PC-3 (cell line): ENCODE results near the gene CORO2A. TPM values are rescaled to one million over a fixed set of nuclear protein-coding genes. Genes with fewer than 3 reads are reported as not detected.

ENCODE experiments used
- ATAC-seq: fragments of 200-7000 bp; cut with Tn5 transposase; 2 replicates; pipeline ENCODE4 v1.9.1; 2020; ENCODE audit warnings: mild to moderate bottlenecking, moderate library complexity
- BruUV-seq: library from RNA; stranded (reverse); fragments of 400-500 nt; replicated peaks from 2 replicates; lab custom pipeline; 2021; lab: Mats Ljungman, UMichigan
- CTCF ChIA-PET: fragments of 300-600 bp; sonication (Branson Sonifier 250); formaldehyde crosslinking; loops from one replicate; lab custom pipeline; 2022; ENCODE audit warnings: antibody characterized with exemption; lab: Charles Lee
- POLR2A ChIA-PET: fragments of 300-600 bp; sonication (Branson Sonifier 250); formaldehyde crosslinking; loops from one replicate; lab custom pipeline; 2022; ENCODE audit warnings: antibody characterized with exemption; ENCODE audit not compliant: unreplicated experiment; lab: Charles Lee
- DNase-seq: peaks from one replicate; pipeline ENCODE4 v3.0.0-alpha.2; 2015
- H2AFZ ChIP-seq: fragments of 300-600 bp; sonication (generic); 2 replicates; pipeline ENCODE4 v1.6.0; 2016; ENCODE audit warnings: antibody characterized with exemption, low read length
- H3F3A ChIP-seq: fragments of 300-600 bp; sonication (generic); one replicate; pipeline ENCODE4 v1.6.0; 2017; ENCODE audit warnings: antibody characterized with exemption, low read length, control low read depth, mild to moderate bottlenecking; ENCODE audit not compliant: unreplicated experiment
- H3K27ac ChIP-seq: fragments of 300-600 bp; sonication (generic); 2 replicates; pipeline ENCODE4 v1.5.1; 2016; ENCODE audit warnings: mild to moderate bottlenecking, low read length
- H3K27me3 ChIP-seq: fragments of 300-600 bp; sonication (generic); 2 replicates; pipeline ENCODE4 v1.6.1; 2016; ENCODE audit warnings: low read length, mixed read lengths
- H3K36me3 ChIP-seq: fragments of 300-600 bp; sonication (generic); 2 replicates; pipeline ENCODE4 v1.6.1; 2016; ENCODE audit warnings: low read depth, mixed run types, low read length, mixed read lengths
- H3K4me1 ChIP-seq: fragments of 300-600 bp; sonication (generic); 2 replicates; pipeline ENCODE4 v1.5.1; 2016; ENCODE audit warnings: low read length; ENCODE audit not compliant: insufficient read depth
- H3K4me2 ChIP-seq: fragments of 300-600 bp; sonication (generic); 2 replicates; pipeline ENCODE4 v1.6.0; 2016; ENCODE audit warnings: low read length
- H3K4me3 ChIP-seq: fragments of 300-600 bp; sonication (generic); 2 replicates; pipeline ENCODE4 v1.5.1; 2016; ENCODE audit warnings: mild to moderate bottlenecking, low read length, mixed read lengths
- H3K79me2 ChIP-seq: fragments of 300-600 bp; sonication (generic); 2 replicates; pipeline ENCODE4 v1.6.1; 2017; ENCODE audit warnings: low read length, mixed read lengths
- H3K9ac ChIP-seq: fragments of 300-600 bp; sonication (generic); 2 replicates; pipeline ENCODE4 v1.6.0; 2016; ENCODE audit warnings: mild to moderate bottlenecking, low read length
- H3K9me2 ChIP-seq: fragments of 300-600 bp; sonication (generic); replicated peaks from 2 replicates; pipeline ENCODE4 v1.6.1; 2016; ENCODE audit warnings: mixed run types, low read length, mixed read lengths
- H3K9me3 ChIP-seq: fragments of 300-600 bp; sonication (generic); 2 replicates; pipeline ENCODE4 v1.6.1; 2016; ENCODE audit warnings: low read length, mixed read lengths
- H4K20me1 ChIP-seq: fragments of 300-600 bp; sonication (generic); 2 replicates; pipeline ENCODE4 v1.6.1; 2016; ENCODE audit warnings: low read length, mixed read lengths
- EZH2 ChIP-seq: fragments of 300-600 bp; sonication (generic); IDR thresholded peaks from one replicate; pipeline ENCODE4 v1.6.1; 2017; ENCODE audit warnings: antibody characterized with exemption, mild to moderate bottlenecking, low read length; ENCODE audit not compliant: unreplicated experiment
- EZH2phosphoT487 ChIP-seq: fragments of 300-600 bp; sonication (generic); IDR thresholded peaks from 2 replicates; pipeline ENCODE4 v1.6.1; 2018; ENCODE audit warnings: mild to moderate bottlenecking, antibody characterized with exemption, low read length, borderline replicate concordance
- intact Hi-C: fragments of 100-400 bp; cut with micrococcal nuclease; formaldehyde crosslinking; loops from 2 replicates; pipeline ENCODE4 v1.9.0; 2023
- total RNA-seq: library from RNA; depleted of rRNA; stranded (reverse); fragments of >200 nt; gene quantifications from 2 replicates; pipeline ENCODE4 v1.2.3, GENCODE V29; 2014
- TF ChIP-seq, protein P1 (sequence below): fragments of 300-600 bp; sonication (generic); conservative IDR thresholded peaks from 2 replicates; pipeline ENCODE4 v1.5.1; 2017; ENCODE audit warnings: antibody characterized with exemption, low read depth, mild to moderate bottlenecking, low read length

The CORO2A gene
- total RNA-seq, 1 experiment from 2014 or later = 2.2 TPM

DNA sequence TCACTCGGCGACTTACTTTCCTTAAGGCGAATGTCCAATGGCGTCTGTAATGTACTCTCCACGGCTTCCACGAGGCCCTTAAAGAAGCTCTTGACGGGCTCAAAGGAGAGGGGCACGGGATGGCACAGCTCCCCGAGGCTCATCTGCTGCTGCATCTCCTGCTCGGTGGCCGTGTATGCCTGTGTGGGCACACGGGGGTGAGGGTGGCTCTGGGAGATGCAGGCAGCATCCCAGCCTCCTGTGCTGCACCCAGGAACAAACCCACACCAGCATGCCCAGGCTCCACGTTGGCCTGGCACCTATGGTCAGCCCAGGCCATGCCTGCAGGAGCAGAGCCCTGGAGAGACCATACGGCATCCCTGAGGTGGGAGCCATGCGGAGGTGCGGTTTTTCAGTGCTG is 97.6 kb downstream of the CORO2A start:
- Histone ChIP-seq H3K79me2 (no peaks in the 10 kb centered on the region), H3K27ac (no peak overlapping the region), H3K4me2 (no peak overlapping the region), H3K9ac (no peak overlapping the region), H3K9me2 (no peaks in the 10 kb centered on the region), H3K9me3 (no peaks in the 10 kb centered on the region), H3K27me3 (no peaks in the 10 kb centered on the region), H3K4me3 (no peak overlapping the region), H2AFZ (no peak overlapping the region), H3F3A (no peaks in the 10 kb centered on the region), H4K20me1 (no peaks in the 10 kb centered on the region), H3K4me1 (no peaks in the 10 kb centered on the region), H3K36me3 (no peaks in the 10 kb centered on the region)
- ChIA-PET CTCF (no interaction called here), POLR2A (no interaction called here)
- ATAC-seq (no peak), DNase-seq (no peak)
- BruUV-seq = no TSS peak
- TF ChIP-seq, protein P1, sequence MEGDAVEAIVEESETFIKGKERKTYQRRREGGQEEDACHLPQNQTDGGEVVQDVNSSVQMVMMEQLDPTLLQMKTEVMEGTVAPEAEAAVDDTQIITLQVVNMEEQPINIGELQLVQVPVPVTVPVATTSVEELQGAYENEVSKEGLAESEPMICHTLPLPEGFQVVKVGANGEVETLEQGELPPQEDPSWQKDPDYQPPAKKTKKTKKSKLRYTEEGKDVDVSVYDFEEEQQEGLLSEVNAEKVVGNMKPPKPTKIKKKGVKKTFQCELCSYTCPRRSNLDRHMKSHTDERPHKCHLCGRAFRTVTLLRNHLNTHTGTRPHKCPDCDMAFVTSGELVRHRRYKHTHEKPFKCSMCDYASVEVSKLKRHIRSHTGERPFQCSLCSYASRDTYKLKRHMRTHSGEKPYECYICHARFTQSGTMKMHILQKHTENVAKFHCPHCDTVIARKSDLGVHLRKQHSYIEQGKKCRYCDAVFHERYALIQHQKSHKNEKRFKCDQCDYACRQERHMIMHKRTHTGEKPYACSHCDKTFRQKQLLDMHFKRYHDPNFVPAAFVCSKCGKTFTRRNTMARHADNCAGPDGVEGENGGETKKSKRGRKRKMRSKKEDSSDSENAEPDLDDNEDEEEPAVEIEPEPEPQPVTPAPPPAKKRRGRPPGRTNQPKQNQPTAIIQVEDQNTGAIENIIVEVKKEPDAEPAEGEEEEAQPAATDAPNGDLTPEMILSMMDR = no peak
- no peak for TF ChIP-seq EZH2phosphoT487
- no peak for TF ChIP-seq EZH2
- intact Hi-C loops = no loop called here

DNA sequence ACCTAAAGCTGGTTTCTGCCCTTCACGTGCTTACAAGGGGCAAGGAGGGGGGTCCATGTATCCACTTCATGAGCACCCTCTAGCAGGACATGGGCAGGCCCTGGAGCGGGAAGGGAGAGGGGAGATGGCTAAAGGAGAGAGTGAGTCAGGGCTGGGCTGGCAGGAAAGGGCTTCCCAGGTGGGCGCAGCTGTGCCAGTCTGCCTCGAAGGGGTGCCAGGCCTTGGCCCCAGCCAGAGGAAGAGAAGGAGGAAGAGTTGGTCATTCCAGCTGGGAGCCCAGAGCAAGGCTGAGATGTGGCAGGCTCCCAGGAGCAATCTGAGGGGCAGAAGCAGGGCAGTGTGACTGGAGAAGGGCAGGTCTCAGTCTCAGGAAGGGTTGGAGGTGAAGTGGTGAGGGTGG is 98.1 kb downstream of the CORO2A start:
- intact Hi-C loops = no loop called here
- Histone ChIP-seq H3K4me1 (no peaks in the 10 kb centered on the region), H3K4me2 (no peak overlapping the region), H3K9ac (no peak overlapping the region), H3F3A (no peaks in the 10 kb centered on the region), H2AFZ (no peak overlapping the region), H4K20me1 (no peaks in the 10 kb centered on the region), H3K36me3 (no peaks in the 10 kb centered on the region), H3K27me3 (no peaks in the 10 kb centered on the region), H3K4me3 (no peak overlapping the region), H3K9me3 (no peaks in the 10 kb centered on the region), H3K27ac (no peak overlapping the region), H3K79me2 (no peaks in the 10 kb centered on the region), H3K9me2 (no peaks in the 10 kb centered on the region)
- TF ChIP-seq EZH2phosphoT487 (no peak), EZH2 (no peak)
- TF ChIP-seq, protein P1 = no peak
- POLR2A ChIA-PET = no interaction called here
- BruUV-seq = no TSS peak
- ATAC-seq (no peak), DNase-seq (no peak)
- CTCF ChIA-PET = no interaction called here

DNA sequence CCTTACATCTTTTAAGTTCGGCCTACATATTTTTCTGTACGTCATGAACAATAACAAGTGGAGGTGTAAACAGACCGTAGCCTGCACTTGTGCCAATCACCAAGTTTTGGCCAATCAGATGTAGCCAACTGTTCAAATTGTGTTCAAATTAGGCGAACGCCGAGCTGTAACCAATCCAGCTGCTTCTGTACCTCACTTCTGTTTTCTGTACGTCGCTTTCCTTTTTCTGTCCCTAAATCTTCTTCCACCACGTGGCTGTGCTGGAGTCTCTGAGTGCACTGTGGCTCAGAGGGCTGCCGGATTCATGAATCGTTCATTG is 99.9 kb downstream of the CORO2A start:
- no peaks in the 10 kb centered on the region for H3K27me3 ChIP-seq
- H3K9me2 ChIP-seq = no peaks in the 10 kb centered on the region
- no TSS peak for BruUV-seq
- H3F3A ChIP-seq = no peaks in the 10 kb centered on the region
- no peak overlapping the region for H3K4me2 ChIP-seq
- no peaks in the 10 kb centered on the region for H3K9me3 ChIP-seq
- TF ChIP-seq EZH2phosphoT487 = no peak
- no peak for TF ChIP-seq EZH2
- TF ChIP-seq, protein P1 = no peak
- POLR2A ChIA-PET = no interaction called here
- ATAC-seq (no peak), DNase-seq (no peak)
- CTCF ChIA-PET = no interaction called here
- H2AFZ ChIP-seq = no peak overlapping the region
- no peaks in the 10 kb centered on the region for H3K36me3 ChIP-seq
- H3K9ac ChIP-seq = no peak overlapping the region
- no peak overlapping the region for H3K4me3 ChIP-seq
- no peaks in the 10 kb centered on the region for H3K79me2 ChIP-seq
- H3K27ac ChIP-seq = no peak overlapping the region
- intact Hi-C loops = no loop called here
- no peaks in the 10 kb centered on the region for H4K20me1 ChIP-seq
- H3K4me1 ChIP-seq = no peaks in the 10 kb centered on the region
